ENCODE results near the gene ALPK1. TPM values are rescaled to one million over a fixed set of nuclear protein-coding genes. Genes with fewer than 3 reads are reported as not detected.

ALPK1 gene
- total and polyA plus RNA-seq, 2 of the 8 experiments (the other 6 are each of a cell fraction or from before 2014, with no cell fraction given): 0.08 to 0.43 TPM

- H3K27ac ChIP-seq (ENCODE audit: low read depth, low read length): no peak overlapping the region
- no peak overlapping the region for H4K5ac ChIP-seq (ENCODE audit: insufficient read length, low read depth, low read length)
- H3K56ac ChIP-seq (replicated peaks; ENCODE audit: insufficient read length, low read depth, low read length): no peak overlapping the region
- H3K79me1 ChIP-seq (ENCODE audit: low read depth, low read length): no peaks in the 10 kb centered on the region
- no peak for FAIRE-seq
- no peak overlapping the region for H4K91ac ChIP-seq (replicated peaks; ENCODE audit: insufficient read length, low read length)
- peaks cover 2 to 11% (median 5%) of the 10 kb centered on the region in 4 experiments; a peak in 5 of 7 replicates for H3K4me1 ChIP-seq (replicated peaks in 1 of 4; ENCODE audit: control insufficient read depth in 3 of 4, insufficient read depth in 4 of 4, low read length in 3 of 4)
- no peak overlapping the region for H2BK20ac ChIP-seq (ENCODE audit: low read length)
- H3K4me3 ChIP-seq (ENCODE audit: extremely low read depth in 1 of 4, insufficient read depth in 2 of 4, low read depth in 3 of 4, low read length in 4 of 4): no peak overlapping the region
- 97% methylated on average over 4 of the region's 4 CpGs; no CpG with 5 or more reads in 1 of the 2 experiments for WGBS, 2 experiments (ENCODE audit: extremely low coverage in 1 of 2, insufficient coverage in 1 of 2, insufficient read length in 1 of 2, insufficient replicate concordance in 2 of 2, low coverage in 1 of 2, low lambda C conversion rate in 2 of 2, missing lambda C conversion rate in 1 of 2)
- H4K8ac ChIP-seq (ENCODE audit: extremely low read depth, insufficient read depth, low read length): no peak overlapping the region
- ChIA-PET CTCF (ENCODE audit: partially characterized antibody) (interaction anchor here (0.8 to 2.1 kb wide), 5 partner anchors 9 to 173 kb away, joined by 3 to 6 read pairs (median 3); no protein-coding TSS in a partner anchor), POLR2A (ENCODE audit: partially characterized antibody) (interaction anchor here (1.2 to 1.7 kb wide), 2 partner anchors 13 to 15 kb away, joined by 3 to 9 read pairs; partner anchors contain the start of gene TIFA)
- DNase-seq (ENCODE audit: low read depth in 1 of 2, low spot score in 2 of 2): no peak
- no peak overlapping the region for H3K9ac ChIP-seq (replicated peaks in 1 of 4; ENCODE audit: extremely low read depth in 1 of 4, low read depth in 3 of 4, low read length in 3 of 4)
- H2BK15ac ChIP-seq (ENCODE audit: low read length): no peak overlapping the region
- H2BK120ac ChIP-seq (replicated peaks; ENCODE audit: low read depth, low read length): no peak overlapping the region
- H3K36me3 ChIP-seq (ENCODE audit: control insufficient read depth in 2 of 4, insufficient read depth in 4 of 4, low read length in 3 of 4): peaks cover 0 to 17% (median 2%) of the 10 kb centered on the region in 4 experiments; a peak in 2 of 8 replicates
- H3K4ac ChIP-seq (replicated peaks; ENCODE audit: insufficient read length, low read depth, low read length): no peak overlapping the region
- no peaks in the 10 kb centered on the region for H4K20me1 ChIP-seq (replicated peaks in 1 of 2; ENCODE audit: control insufficient read depth in 1 of 2, insufficient read depth in 2 of 2, low read length in 2 of 2)
- H3K79me2 ChIP-seq (ENCODE audit: control insufficient read depth in 1 of 2, insufficient read depth in 2 of 2, low read length in 2 of 2): no peaks in the 10 kb centered on the region
- H2AK5ac ChIP-seq (ENCODE audit: low read depth, low read length): no peak overlapping the region
- no peak overlapping the region for H3K18ac ChIP-seq (ENCODE audit: extremely low read depth, low read length)
- no peak overlapping the region for H3K14ac ChIP-seq (ENCODE audit: insufficient read length)
- no peaks in the 10 kb centered on the region for H3K9me3 ChIP-seq (ENCODE audit: insufficient read depth in 2 of 2, low read depth in 1 of 2, low read length in 1 of 2)
- no peaks in the 10 kb centered on the region for H3K23me2 ChIP-seq (ENCODE audit: low read depth, low read length)
- H3K23ac ChIP-seq (ENCODE audit: insufficient read length): no peak overlapping the region
- no peaks in the 10 kb centered on the region for H3K27me3 ChIP-seq (replicated peaks in 1 of 4; ENCODE audit: control insufficient read depth in 3 of 4, extremely low read depth in 1 of 4, insufficient read depth in 3 of 4, low read length in 3 of 4)
- H2AFZ ChIP-seq (ENCODE audit: low read length): no peak overlapping the region
- no peak overlapping the region for H2BK12ac ChIP-seq (ENCODE audit: low read depth, low read length)
- no peak overlapping the region for H3K4me2 ChIP-seq (ENCODE audit: insufficient read depth in 1 of 2, low read depth in 2 of 2, low read length in 2 of 2)
- H2BK5ac ChIP-seq (ENCODE audit: low read depth, low read length): no peak overlapping the region
- TF ChIP-seq BACH1 (IDR thresholded peaks at IDR 0.05; ENCODE audit: low read length) (no peak), NRF1 (IDR thresholded peaks at IDR 0.05; ENCODE audit: low read depth, low read length) (no peak), HDAC2 (IDR thresholded peaks at IDR 0.05; ENCODE audit: borderline replicate concordance in 1 of 2, low read depth in 2 of 2, low read length in 2 of 2) (no peak), GTF2F1 (IDR thresholded peaks at IDR 0.05; ENCODE audit: borderline replicate concordance, low read depth, low read length) (no peak), BRCA1 (IDR thresholded peaks at IDR 0.05; ENCODE audit: low read depth, low read length) (no peak), GABPA (IDR thresholded peaks at IDR 0.05; ENCODE audit: borderline replicate concordance, insufficient read depth, low read length) (no peak), EZH2 (IDR thresholded peaks at IDR 0.05; ENCODE audit: low read depth, low read length, severe bottlenecking) (no peak), SIN3A (conservative IDR thresholded peaks at IDR 0.05 in 1 of 2, IDR thresholded peaks at IDR 0.05 in 1 of 2; ENCODE audit: low read depth in 1 of 2, low read length in 2 of 2) (no peak), TBP (IDR thresholded peaks at IDR 0.05; ENCODE audit: low read depth, low read length) (no peak), CBX5 (IDR thresholded peaks at IDR 0.05; ENCODE audit: low read depth, low read length) (no peak), TCF12 (IDR thresholded peaks at IDR 0.05; ENCODE audit: low read depth, low read length) (no peak), JUND (IDR thresholded peaks at IDR 0.05; ENCODE audit: low read length) (no peak), CREB1 (IDR thresholded peaks at IDR 0.05) (no peak)
These were observed 24.9 kb upstream of the ALPK1 start for GRCh38 chr4:112272292-112272691.
